Germinal center (tissue), 1 donor: ENCODE results near the gene MYMX.
"Not testable (repeated sequence)": the region's sequence is repeated elsewhere in the genome, so short reads cannot be mapped to it uniquely, and the experiment has no call there.

ENCODE experiments used
- DNase-seq: peaks from one replicate; pipeline ENCODE4 v3.0.0; 2012; ENCODE audit warnings: mixed read lengths, low spot score

MYMX gene

DNA sequence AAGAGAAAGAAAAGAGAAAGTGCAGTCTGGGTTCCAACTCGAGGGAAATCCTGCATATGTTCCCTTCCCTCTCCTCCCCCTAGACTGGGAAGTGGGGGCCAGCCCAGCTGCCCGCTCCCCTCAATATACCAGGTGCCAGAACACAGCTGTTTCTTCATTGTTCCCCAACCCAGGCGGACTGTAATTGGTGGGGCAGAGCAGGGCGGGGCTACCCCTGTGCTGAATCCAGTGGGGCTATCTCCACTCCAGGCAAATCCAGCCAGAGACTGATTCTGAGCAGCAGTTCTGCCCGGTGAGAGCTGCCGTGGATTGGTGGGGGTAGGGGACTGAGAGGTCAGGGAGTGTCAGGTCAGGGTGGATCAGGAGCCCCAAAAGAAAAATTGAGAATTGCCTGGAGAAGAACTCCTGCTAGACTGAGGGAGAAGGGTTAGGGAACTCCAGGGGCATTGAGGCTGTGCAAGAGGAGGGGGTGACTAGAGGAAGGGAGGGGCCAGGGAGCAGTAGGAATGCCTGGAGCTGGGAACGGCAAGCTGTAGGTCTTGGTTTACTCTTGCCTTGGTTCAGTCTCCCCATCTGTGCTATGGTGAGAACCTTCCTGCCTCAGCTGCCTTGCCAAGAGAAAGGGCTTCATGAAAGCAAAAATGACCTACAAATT lies at the start of gene MYMX:
TSS of gene MYMX (plus strand) at position 250 of the 655 bp plus-strand sequence. CDS start 546 bp downstream, outside the sequence.
- DNase-seq, result no peak

DNA sequence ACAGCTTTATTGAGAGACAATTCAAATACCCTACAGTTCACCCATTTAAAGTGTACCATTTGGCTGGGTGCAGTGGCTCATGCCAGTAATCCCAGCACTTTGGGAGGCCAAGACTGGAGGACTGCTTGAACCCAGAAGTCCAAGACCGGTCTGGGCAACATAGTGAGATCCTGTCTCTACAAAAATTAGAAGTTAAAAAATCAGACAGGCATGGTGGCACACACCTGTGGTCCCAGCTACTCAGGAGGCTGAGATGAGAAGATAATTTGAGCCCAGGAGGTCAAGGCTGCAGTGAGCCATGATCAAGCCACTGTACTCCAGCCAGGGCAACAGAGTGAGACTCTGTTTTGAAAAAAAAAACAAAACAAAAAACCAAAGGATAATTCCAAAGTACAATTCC lies 49.2 kb upstream of the MYMX start:
- no peak for DNase-seq

DNA sequence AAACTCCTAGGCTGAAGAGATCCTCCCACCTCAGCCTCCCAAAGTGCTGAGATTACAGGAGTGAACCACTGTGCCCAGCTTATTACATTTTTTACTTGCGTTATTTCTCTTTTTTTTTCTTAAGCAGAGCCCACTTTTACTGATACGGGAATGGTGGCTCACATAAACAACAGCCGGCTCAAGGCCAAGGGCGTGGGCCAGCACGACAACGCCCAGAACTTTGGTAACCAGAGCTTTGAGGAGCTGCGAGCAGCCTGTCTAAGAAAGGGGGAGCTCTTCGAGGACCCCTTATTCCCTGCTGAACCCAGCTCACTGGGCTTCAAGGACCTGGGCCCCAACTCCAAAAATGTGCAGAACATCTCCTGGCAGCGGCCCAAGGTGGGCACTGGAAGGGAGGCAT lies 47.6 kb upstream of the MYMX start:
- DNase-seq, result no peak

DNA sequence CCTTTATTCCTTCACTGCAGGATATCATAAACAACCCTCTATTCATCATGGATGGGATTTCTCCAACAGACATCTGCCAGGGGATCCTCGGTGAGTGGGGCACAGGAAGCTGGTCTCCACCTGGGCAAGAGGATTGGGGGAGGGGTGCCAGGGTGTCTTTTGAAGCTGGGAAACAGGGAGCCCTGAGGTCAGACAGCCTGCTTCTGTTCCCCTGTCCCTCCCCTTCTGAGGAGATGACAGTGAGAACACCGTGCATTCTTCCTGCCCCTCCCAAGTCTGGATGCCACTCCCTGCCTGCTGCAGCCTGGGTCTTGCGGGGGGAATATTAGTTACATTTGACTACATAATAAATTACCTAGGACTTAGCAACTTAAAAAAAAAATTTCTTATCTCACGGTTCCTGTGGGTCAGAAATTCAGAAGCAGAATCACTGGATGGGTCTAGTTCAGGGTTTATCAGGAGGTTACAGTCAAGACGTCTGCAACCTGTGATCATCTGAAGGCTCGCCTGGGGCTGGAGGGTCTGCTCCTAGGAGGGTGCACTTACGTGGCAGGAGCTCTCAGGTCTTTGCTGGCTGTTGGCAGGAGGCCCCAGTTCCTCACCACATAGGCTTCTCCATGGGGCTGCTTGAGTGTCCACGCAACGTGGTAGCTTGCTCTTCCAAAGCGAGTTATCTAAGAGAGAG lies 46.7 kb upstream of the MYMX start:
- no peak for DNase-seq

DNA sequence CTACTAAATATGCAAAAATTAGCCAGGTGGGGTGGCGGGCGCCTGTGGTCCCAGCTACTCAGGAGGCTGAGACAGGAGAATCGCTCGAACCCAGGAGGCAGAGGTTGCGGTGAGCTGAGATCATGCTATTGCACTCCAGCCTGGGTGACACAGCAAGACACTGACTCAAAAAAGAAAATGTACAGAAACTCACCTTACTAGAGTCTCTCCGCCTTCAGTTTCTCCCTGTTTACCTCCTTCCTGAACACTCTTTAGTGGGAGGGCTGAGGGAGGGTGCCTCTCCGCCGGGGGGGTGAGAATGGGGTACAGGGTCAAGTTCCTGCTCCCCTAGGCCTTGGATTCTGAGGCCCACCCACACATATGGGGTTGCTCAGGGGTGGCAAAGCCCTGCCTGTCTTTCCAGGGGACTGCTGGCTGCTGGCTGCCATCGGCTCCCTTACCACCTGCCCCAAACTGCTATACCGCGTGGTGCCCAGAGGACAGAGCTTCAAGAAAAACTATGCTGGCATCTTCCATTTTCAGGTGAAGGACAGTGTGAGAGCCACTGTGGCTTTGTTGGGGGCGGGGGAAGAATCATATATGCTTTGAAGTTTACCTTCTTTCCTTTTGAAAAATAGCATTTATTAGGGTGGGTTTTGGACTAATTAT lies 44.7 kb upstream of the MYMX start:
- no peak for DNase-seq

DNA sequence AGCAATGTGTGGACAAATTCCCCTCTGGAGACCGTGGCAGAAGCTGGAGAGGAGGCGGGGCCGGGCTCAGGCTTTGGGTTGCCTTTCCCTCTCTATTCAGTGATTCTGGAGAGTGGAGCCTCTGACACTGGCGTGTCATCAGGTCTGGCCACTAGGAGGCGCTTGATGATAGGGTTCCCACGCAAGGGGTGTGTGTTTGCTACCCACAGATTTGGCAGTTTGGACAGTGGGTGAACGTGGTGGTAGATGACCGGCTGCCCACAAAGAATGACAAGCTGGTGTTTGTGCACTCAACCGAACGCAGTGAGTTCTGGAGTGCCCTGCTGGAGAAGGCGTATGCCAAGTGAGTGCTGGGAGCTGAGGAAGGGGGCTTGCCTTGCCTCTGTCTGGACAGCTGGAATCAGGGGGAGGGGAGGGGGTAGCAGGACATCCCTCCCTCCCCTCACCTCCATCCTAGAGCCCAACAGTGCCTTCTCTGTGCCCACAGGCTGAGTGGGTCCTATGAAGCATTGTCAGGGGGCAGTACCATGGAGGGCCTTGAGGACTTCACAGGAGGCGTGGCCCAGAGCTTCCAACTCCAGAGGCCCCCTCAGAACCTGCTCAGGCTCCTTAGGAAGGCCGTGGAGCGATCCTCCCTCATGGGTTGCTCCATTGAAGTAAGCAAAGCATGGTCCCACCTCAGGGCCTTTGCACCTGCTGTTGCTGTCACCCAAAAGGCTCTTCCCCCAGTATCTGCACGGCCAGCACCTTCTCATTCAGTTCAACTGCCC lies 43.8 kb upstream of the MYMX start:
- DNase-seq, result peak; percentile 88

DNA sequence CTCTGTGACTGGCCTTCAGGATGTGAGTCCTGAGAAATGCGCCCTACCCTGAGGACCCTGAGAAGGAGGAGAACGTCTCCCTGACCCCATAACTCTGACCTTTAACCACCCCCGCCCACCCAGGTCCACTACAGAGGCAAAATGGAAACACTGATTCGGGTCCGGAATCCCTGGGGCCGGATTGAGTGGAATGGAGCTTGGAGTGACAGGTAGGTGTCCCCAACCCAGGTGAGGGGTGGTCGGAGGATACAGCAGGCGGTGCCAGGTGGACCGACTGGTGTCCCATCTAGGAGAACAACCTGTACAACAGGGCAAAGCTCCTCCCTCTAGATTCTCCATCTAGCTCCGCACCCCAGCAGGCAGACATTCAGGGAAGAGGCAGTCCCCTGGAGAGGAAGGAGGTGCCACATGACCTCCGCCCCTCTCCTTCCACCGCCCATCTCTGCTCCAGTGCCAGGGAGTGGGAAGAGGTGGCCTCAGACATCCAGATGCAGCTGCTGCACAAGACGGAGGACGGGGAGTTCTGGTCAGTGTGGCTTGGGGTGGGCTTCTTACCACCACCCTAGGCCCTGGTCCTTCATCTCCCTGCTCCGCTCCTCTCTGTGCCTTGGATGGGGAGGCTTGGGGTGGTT lies 40.5 kb upstream of the MYMX start:
- no peak for DNase-seq

DNA sequence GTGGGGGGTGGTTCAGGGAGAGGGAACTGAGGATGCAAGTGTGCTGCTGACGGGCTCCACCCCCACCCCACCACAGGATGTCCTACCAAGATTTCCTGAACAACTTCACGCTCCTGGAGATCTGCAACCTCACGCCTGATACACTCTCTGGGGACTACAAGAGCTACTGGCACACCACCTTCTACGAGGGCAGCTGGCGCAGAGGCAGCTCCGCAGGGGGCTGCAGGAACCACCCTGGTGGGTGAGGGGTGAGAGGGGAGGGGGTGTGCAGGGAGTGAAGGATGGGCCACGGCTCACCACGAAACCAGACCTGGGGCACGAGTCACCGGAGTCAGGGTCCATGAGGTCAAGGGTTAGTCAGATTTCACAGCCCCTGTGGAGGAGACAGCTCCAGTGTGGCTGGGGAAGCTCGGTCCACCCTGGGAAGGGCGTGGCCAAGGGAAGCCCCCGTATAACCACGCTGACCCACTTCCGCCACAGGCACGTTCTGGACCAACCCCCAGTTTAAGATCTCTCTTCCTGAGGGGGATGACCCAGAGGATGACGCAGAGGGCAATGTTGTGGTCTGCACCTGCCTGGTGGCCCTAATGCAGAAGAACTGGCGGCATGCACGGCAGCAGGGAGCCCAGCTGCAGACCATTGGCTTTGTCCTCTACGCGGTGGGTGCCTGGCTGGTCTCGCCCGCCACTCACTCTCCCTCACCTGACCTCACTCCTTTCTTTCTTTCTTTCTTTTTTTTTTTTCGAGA lies 39.8 kb upstream of the MYMX start:
- peak; percentile 53 for DNase-seq

DNA sequence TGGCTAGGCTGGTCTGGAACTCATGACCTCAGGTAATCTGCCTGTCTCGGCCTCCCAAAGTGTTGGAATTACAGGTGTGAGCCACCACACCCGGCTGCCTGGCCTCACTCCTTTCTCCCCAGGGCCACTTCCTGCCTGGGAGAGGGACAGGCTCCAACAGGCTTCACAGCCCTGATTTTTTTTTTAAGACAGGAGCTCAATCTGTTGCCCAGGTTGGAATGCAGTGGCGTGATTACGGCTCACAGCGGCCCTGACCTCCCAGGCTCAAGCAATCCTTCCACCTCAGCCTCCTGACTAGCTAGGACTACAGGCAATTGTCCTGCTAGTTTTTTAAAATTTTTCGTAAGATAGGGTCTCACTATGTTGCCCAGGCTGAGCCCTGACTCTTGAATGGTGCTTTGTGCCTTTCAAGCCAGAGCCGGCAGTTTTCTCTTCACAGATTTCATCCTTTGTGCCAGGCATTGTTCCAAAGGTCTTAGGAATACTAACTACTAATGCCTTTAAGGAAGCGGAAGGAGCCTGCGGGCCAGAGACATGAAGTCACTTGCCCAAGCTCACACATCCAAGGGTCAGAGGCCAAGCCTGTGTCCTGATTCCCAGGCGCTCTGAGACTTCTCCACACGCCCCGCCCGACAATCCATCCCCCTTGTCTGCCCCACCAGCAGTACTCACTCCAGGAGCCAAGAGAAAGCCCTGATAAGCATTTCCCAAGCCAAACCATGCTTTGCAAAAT lies 38.9 kb upstream of the MYMX start:
- DNase-seq, result no peak

DNA sequence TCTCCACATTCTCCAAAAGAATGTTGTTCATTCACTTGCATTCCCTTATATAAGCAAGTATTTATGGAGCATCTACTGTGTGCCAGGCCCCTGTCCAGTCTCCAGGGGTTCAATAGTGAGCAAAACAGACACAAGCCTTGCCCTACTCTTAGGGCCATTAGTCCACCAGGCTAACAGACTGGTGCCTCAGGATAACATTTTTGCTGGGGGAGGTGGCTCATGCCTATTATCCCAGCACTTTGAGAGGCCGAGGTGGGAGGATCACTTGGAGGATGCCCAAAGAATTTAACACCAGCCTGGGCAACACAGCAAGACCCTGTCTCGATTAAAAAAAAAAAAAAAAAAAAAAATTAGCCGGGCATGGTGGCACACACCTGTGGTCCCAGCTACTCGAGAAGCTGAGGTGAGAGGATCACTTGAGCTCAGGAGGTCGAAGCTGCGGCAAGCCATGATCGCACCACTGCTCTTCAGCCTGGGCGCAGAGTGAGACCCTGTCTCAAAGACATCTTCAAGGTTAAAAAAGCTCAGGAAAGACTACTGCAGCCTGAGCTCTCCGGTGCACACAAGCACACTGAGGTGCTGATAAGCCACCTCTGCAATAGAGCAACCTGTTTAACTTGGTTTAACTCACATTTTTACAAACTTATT lies 38.2 kb upstream of the MYMX start:
- no peak for DNase-seq

DNA sequence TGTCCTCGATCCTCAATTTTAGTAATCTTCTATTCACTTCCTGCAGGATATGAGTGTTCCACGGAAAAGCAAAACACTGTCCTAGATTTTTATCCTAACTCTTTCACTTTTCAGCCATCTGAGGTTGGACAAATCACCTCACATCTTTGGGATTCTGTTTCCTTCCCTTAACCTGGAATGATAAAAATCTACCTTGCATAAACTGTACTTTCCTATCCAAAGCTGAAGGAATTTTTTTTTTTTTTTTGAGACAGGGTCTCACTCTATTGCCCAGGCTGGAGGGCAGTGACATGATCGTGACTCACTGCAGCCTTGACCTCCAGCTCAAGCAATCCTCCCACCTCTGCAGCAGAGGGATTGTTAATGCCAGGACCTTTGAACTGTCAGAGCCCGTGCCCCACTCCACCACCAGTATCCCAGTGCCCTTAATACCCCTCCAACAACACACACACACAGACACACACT lies 37.6 kb upstream of the MYMX start:
- no peak for DNase-seq

DNA sequence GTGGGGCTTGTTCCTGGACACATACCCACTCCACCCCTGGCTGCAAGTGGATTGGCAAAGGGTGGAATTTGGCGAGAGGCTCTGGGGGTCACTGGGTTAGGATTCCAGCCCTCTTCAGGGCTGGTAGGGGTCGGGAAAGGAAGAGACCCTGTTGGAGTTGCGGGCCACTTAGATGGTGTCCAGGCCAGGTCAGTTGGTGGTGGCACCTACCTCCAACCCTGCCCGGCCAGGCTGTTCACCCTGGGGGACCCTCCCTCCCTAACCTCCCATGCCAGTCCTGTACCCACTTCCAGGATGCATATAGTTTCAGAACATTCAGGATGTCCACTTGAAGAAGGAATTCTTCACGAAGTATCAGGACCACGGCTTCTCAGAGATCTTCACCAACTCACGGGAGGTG lies 37.1 kb upstream of the MYMX start:
- DNase-seq, result no peak

DNA sequence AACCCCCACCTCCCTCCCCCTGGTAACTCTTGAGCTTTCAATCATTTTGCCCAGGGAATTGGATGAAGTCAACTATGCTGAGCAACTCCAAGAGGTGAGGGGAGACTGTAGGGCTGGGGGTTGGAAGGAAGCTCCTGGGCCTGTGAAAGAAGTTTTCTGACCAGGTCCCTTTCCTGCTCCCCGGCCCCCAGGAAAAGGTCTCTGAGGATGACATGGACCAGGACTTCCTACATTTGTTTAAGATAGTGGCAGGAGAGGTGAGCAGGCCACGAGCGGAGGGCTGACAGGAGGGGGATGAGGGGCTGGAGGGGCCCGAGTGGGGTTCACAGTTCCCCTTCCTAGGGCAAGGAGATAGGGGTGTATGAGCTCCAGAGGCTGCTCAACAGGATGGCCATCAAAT lies 36.3 kb upstream of the MYMX start:
- no peak for DNase-seq

DNA sequence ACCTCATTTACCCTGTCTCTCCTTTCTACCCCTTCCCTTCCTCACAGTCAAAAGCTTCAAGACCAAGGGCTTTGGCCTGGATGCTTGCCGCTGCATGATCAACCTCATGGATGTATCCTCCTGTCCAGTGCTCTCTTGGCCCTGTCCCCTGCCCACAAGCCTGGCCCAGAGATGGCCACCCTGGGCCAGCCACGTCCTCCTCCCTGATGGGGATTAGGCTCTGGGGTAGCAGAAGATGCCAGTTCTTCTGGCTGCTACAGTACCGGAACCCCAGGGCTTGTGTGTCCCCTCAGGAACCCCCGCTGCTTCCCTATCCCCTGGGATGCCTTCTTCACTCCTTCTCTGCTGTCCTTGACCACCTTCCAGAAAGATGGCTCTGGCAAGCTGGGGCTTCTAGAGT lies 35.8 kb upstream of the MYMX start:
- DNase-seq, result no peak

DNA sequence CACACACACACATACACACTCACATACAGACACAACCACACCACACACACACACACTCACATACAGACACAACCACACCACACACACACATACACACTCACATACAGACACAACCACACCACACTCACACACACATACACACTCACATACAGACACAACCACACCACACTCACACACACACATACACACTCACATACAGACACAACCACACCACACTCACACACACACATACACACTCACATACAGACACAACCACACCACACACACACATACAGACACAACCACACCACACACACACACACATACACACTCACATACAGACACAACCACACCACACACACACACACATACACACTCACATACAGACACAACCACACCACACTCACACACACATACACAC lies 34.9 kb upstream of the MYMX start:
- not testable (repeated sequence) for DNase-seq

DNA sequence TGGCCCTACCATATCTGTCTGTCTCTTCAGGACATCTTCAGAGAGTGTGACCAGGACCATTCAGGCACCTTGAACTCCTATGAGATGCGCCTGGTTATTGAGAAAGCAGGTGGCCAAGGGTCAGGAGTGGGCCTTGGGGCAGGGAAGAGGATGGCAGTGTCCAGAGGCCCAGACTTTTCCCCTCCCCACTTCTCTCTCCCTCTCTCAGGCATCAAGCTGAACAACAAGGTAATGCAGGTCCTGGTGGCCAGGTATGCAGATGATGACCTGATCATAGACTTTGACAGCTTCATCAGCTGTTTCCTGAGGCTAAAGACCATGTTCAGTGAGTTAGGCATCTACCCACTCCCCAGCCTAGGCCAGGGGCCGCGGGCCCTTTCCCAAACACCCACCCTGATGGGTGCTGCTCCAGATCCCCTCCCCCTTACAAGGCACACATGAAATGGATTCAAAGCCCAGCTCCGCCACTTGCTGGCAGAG lies 33.8 kb upstream of the MYMX start:
- DNase-seq, result no peak

DNA sequence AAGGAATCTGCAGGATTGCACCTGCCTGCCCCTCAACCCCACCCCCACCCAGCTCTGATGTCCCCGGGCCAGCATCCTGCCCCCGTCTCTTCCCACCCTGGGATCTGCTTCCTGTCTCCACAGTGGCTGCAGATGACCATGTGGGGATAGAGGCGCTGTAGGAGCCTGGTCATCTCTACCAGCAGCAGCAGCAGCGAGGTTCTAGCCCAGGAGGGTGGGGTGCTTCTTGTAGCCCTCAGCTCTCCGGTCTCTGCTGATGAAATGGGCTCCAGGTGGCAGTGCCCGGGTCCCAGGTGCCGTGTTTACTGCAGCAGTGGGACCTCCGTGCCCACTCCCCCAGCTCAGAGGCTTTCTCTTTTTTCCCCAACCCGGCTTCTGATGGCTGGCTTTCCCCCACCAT lies 32.9 kb upstream of the MYMX start:
- no peak for DNase-seq

DNA sequence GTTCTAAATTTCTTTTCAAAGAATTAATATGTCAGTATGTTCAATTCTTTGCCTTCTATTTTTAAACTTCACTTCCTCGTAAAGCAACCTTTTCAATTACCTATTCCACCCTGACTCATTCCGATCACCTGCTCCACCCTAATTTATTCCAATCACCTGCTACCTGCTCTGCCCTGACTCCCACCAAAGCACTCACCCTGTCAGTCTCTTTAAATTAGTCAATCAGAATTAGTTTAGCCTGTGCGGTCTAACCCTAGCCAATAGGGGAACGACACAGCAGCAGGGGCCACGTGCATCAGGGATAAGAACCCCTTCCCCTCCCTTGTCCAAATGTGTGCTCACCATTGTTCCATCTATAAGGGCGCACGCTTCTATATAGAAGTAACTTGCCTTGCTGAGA lies 31.4 kb upstream of the MYMX start:
- not testable (repeated sequence) for DNase-seq

DNA sequence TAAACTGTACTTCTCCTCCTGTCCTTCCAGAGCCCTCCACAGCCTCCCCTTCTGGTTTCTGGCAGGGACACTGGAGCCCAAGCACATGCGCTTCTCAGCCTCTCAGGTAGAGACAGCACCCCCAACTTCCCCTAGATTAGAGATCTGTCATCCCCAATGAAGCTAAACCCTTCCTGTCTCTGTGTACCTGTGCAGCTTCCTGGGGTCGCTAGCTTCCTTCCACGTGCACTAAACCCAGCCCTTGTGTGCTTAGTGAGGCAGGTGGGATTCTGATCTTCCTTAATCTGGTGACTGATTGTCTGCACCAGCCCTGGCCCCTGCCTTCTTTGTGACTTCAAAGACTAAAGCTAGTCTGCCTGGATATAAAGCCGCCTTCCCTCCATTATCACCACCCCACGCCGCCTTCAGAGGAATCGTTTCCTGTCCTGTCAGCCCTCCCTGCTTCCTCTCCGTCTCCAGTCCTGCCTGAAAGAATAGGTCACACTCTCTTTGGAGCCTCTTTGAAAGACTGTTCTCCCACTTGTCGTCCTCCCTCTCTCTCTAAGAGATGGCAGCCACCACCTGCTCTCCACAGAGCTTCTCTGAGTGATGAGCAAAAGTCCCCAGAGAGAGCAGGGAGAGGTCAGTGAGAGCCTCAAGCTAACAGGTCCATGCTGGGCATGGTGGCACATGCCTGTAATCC lies 30.6 kb upstream of the MYMX start:
- DNase-seq, result no peak
